Measurements from ENCODE around the gene COG4. TPM values are rescaled to one million over a fixed set of nuclear protein-coding genes. Genes with fewer than 3 reads are reported as not detected.
"Not testable (repeated sequence)": the region's sequence is repeated elsewhere in the genome, so short reads cannot be mapped to it uniquely, and the experiment has no call there.

Gene COG4
- total and polyA plus RNA-seq, 7 donors, result 29.1 to 80.3 (median 53.0) TPM

- no peak overlapping the region for H3K4me3 ChIP-seq
- no peak for ATAC-seq
Observed at GRCh38 chr16:70534971-70535370, 11.6 kb upstream of the COG4 start.

DNA sequence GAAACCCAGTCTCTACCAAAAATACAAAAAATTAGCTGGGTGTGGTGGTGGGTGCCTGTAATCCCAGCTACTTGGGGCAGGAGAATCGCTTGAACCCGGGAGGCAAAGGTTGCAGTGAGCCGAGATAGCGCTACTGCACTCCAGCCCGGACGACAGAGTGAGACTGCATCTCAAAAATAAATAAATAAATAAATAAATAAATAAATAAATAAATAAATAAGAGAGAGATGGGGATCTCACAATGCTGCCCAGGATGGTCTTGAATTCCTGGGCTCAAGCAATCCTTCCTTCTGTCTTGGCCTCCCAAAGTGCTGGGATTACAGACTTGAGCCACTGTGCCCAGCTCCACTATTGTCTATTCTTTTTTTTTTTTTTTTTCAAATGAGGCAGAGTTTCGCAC lies 6.6 kb upstream of the COG4 start:
- peaks cover 46% of the 10 kb centered on the region for H3K4me1 ChIP-seq
- not testable (repeated sequence) for ATAC-seq; DNase-seq; H3K27ac ChIP-seq; H3K4me3 ChIP-seq; H3K27me3 ChIP-seq (ENCODE audit: insufficient read depth in 3 of 3, low read length in 2 of 3); H3K9me3 ChIP-seq
- WGBS, 3 donors, result 88 to 100% (median 92%) methylated on average over 5 to 7 of the region's 7 CpGs
- intact Hi-C loops (cut with DNase I), result loop anchor here (5.0 kb wide), 2 partner anchors 122 to 242 kb away; no protein-coding TSS in a partner anchor
- H3K36me3 ChIP-seq (ENCODE audit: insufficient read depth in 1 of 2, low read depth in 1 of 2), result peaks cover 7 to 91% of the 10 kb centered on the region in 2 donors

More at GRCh38 chr16:70534971-70535370, 11.6 kb upstream of the COG4 start:
- WGBS, 3 donors, result 81 to 92% (median 88%) methylated on average over 2 of the region's 2 CpGs
- Histone ChIP-seq H3K36me3 (ENCODE audit: insufficient read depth in 1 of 2, low read depth in 1 of 2) (peaks cover 8 to 100% of the 10 kb centered on the region in 2 donors), H3K27ac (no peak overlapping the region), H3K4me1 (no peaks in the 10 kb centered on the region), H3K9me3 (no peaks in the 10 kb centered on the region), H3K27me3 (ENCODE audit: insufficient read depth in 3 of 3, low read length in 2 of 3) (no peaks in the 10 kb centered on the region)
- intact Hi-C loops (cut with DNase I), result loop anchor here (5.0 kb wide), 2 partner anchors 37 to 117 kb away; no protein-coding TSS in a partner anchor
- DNase-seq, result no peak
- no peak for TF ChIP-seq CTCF (IDR thresholded peaks at IDR 0.05)

DNA sequence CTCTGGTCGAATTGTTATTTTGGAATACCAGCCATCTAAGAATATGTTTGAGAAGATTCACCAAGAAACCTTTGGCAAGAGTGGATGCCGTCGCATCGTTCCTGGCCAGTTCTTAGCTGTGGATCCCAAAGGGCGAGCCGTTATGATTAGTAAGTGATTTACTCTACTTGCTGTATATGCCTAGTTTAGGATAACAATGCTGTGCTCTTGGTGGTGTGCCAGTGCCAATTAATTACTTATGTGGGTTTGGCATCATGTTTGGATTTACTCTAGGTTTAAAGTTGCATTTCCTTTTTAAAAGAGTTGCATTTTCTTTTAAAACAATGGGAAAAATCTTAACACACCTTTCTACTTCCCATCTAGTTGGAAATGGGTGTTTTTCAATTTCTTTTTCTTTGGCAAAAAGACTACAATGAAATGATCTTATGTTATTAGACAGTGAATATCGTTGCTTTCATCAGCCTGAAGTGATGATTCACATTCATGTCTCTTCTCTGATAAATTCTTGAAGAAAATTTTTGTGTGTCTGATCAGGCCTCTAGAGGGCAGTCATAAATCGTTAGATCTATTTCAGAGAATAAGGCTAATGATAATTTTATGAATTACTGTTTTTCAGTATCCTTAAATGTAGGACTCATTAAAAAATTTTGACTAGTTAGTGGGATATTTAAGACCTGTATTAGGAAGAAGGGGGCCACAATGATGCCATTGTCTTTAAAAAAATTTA lies 5.9 kb upstream of the COG4 start:
- ATAC-seq, result peak in 2 of 4 donors; percentile 57 to 63
- WGBS, 3 donors, result 23 to 59% (median 31%) methylated on average over 8 of the region's 8 CpGs

DNA sequence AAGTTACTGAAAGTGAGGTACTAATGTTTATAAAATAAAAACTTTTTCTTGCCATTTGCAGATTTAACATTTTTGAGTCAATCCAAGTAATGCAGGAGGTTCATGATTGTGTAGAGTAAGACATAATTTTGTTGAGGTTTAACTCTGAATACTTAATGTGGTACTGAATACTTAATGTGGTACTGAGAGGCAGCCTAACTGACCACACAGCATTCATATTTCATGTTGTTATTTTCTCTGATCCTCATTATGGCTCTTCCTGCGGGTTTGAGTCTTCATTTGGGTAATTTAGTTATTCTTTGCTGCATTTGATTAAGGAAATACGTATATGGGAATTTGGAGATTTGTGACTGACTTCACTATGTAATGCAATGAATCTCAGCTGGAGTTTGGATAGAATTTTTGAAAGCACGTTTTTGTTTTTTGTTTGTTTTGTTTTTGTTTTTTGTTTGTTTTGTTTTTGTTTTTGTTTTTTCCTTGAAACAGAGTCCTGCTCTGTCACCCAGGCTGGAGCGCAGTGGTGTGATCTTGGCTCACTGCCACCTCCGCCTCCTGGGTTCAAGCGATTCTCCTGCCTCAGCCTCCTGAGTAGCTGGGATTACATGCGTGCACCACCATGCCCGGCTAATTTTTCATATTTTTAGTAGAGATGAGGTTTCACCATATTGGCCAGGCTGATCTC lies 4.1 kb upstream of the COG4 start:
- no peak for TF ChIP-seq CTCF (IDR thresholded peaks at IDR 0.05)
- ATAC-seq (no peak), DNase-seq (no peak)
- intact Hi-C loops (cut with DNase I), result loop anchor here in 1 of 2 donors (5.0 kb wide), 2 partner anchors 125 to 245 kb away; no protein-coding TSS in a partner anchor
- Histone ChIP-seq H3K27me3 (ENCODE audit: insufficient read depth in 3 of 3, low read length in 2 of 3) (no peaks in the 10 kb centered on the region), H3K4me3 (peak overlapping the region; percentile 9), H3K36me3 (ENCODE audit: insufficient read depth in 1 of 2, low read depth in 1 of 2) (peaks cover 4 to 66% of the 10 kb centered on the region in 2 donors), H3K4me1 (peaks cover 48% of the 10 kb centered on the region), H3K9me3 (no peaks in the 10 kb centered on the region), H3K27ac (no peak overlapping the region)
- 59 to 70% (median 69%) methylated on average over 8 of the region's 8 CpGs for WGBS, 3 donors

More for the DNA sequence above, 5.9 kb upstream of the COG4 start:
- peak; percentile 47 for TF ChIP-seq CTCF (IDR thresholded peaks at IDR 0.05)
- intact Hi-C loops (cut with DNase I), result loop anchor here in 1 of 2 donors (5.0 kb wide), 2 partner anchors 123 to 243 kb away; no protein-coding TSS in a partner anchor
- peak overlapping the region; percentile 36 for H3K27ac ChIP-seq
- H3K27me3 ChIP-seq (ENCODE audit: insufficient read depth in 3 of 3, low read length in 2 of 3), result no peaks in the 10 kb centered on the region
- no peak for DNase-seq
- no peaks in the 10 kb centered on the region for H3K9me3 ChIP-seq
- peaks cover 7 to 84% of the 10 kb centered on the region in 2 donors for H3K36me3 ChIP-seq (ENCODE audit: insufficient read depth in 1 of 2, low read depth in 1 of 2)
- H3K4me3 ChIP-seq, result peak overlapping the region; percentile 29
- peaks cover 47% of the 10 kb centered on the region for H3K4me1 ChIP-seq

DNA sequence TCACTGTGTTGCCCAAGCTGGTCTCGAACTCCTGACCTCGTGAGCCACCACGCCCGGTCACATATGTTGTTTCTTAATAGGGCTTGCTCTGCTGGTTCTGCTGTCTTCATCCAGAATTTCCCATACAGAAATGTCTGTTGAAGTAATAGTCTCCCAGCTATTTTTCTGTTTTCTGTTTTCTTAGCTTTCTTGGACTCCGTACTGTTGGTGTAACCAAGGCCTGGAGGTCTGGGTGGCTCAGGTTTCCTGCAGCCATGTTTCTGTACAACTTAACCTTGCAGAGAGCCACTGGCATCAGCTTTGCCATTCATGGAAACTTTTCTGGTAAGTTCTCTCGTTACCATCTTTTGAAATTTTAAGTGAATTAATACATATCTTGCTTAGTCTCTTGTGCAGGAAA lies 3.0 kb upstream of the COG4 start:
- Histone ChIP-seq H3K36me3 (ENCODE audit: insufficient read depth in 1 of 2, low read depth in 1 of 2) (peaks cover 4 to 56% of the 10 kb centered on the region in 2 donors), H3K27ac (no peak overlapping the region), H3K27me3 (ENCODE audit: insufficient read depth in 3 of 3, low read length in 2 of 3) (no peaks in the 10 kb centered on the region), H3K4me3 (peak overlapping the region; percentile 9), H3K9me3 (no peaks in the 10 kb centered on the region), H3K4me1 (peaks cover 53% of the 10 kb centered on the region)
- WGBS, 3 donors, result 62 to 68% (median 66%) methylated on average over 6 of the region's 6 CpGs
- no peak for TF ChIP-seq CTCF (IDR thresholded peaks at IDR 0.05)
- DNase-seq (no peak), ATAC-seq (no peak)
- intact Hi-C loops (cut with DNase I), result loop anchor here in 1 of 2 donors (5.0 kb wide), 2 partner anchors 126 to 246 kb away; no protein-coding TSS in a partner anchor

DNA sequence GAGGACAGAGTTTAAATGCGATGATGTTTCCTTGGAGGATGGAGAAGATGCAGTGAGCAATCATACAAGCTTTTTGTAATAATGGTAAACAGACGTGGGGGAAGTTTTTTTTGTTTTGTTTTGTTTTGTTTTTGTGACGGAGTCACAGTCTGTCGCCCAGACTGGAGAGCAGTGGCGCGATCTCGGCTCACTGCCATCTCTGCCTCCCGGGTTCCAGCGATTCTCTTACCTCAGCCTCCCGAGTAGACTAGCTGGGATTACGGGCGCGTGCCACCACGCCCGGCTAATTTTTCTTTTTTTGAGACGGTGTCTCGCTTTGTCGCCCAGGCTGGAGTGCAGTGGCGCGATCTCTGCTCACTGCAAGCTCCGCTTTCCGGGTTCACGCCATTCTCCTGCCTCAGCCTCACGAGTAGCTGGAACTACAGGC lies 1.1 kb upstream of the COG4 start:
- peaks cover 49% of the 10 kb centered on the region for H3K4me1 ChIP-seq
- peak overlapping the region; percentile 82 for H3K4me3 ChIP-seq
- H3K9me3 ChIP-seq; intact Hi-C loops (cut with DNase I); H3K27me3 ChIP-seq (ENCODE audit: insufficient read depth in 3 of 3, low read length in 2 of 3): not testable (repeated sequence)
- ATAC-seq (peak; percentile 9 to 46 (median 28)), DNase-seq (peak; percentile 23 to 70)
- peaks cover 4 to 42% of the 10 kb centered on the region in 2 donors for H3K36me3 ChIP-seq (ENCODE audit: insufficient read depth in 1 of 2, low read depth in 1 of 2)
- peak overlapping the region; percentile 90 for H3K27ac ChIP-seq
- 0 to 4% (median 1%) methylated on average over 24 of the region's 24 CpGs for WGBS, 3 donors

Measured in psoas muscle (tissue), 8 donors.